ENCODE measurements around the gene XPR1.

DNA sequence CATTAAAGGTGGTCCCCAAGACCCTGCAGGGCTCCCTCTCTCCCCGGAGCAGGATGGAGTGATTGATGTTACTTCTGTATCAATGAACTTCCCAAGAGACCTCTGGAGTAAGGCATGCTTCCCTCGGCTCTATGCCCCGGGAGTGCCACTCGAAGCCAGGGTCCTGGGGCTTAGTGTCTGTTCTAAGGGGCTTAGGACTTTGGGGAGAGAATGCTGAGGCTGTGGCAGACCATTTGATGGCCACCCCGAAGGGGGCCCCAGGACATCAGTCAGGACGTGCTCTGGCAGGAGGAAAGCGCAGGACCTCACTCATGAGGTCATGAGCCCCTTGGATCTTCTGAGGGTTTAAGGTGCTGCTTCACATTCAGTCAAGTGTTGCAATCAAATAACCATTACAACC is 288.4 kb downstream of the XPR1 start:
- TF ChIP-seq CTCF (conservative IDR thresholded peaks at IDR 0.05) (no peak), EZH2 (IDR thresholded peaks at IDR 0.05; ENCODE audit: low read depth) (no peak)

All from PC-9 (cell line).